GM20431 (cell line): ENCODE results near the gene PABPC1L2B.
"Not testable (repeated sequence)": the region's sequence is repeated elsewhere in the genome, so short reads cannot be mapped to it uniquely, and the experiment has no call there.

Experiments used
- in situ Hi-C: fragments of 300-500 bp; cut with MseI, MboI; formaldehyde crosslinking; loops from one replicate; pipeline ENCODE4 v1.15.0; 2020; ENCODE audit warnings: low sequenced_read_pairs; ENCODE audit not compliant: unreplicated experiment

The PABPC1L2B gene

GRCh38 chrX:73002733-73003132 is at the start of gene PABPC1L2B:
Gene PABPC1L2B (plus strand): TSS chrX:73002939. CDS start chrX:73003643, 704 bp downstream.
- in situ Hi-C loops = not testable (repeated sequence)

GRCh38 chrX:72959971-72960370 is 42.8 kb upstream of the PABPC1L2B start:
- in situ Hi-C loops = not testable (repeated sequence)

GRCh38 chrX:72971859-72972258 is 30.9 kb upstream of the PABPC1L2B start:
- in situ Hi-C loops = not testable (repeated sequence)

- in situ Hi-C loops = not testable (repeated sequence)
Observed at GRCh38 chrX:72974885-72975284, 27.9 kb upstream of the PABPC1L2B start.

- in situ Hi-C loops = not testable (repeated sequence)
Observed at GRCh38 chrX:72980894-72981469, 21.8 kb upstream of the PABPC1L2B start.

GRCh38 chrX:73004032-73004431 is 1.3 kb downstream of the PABPC1L2B start:
- in situ Hi-C loops = not testable (repeated sequence)

- in situ Hi-C loops = no loop called here
Observed at GRCh38 chrX:73021361-73022092, 18.8 kb downstream of the PABPC1L2B start.

- in situ Hi-C loops = not testable (repeated sequence)
Observed at GRCh38 chrX:73022093-73022445, 19.3 kb downstream of the PABPC1L2B start.

- in situ Hi-C loops = no loop called here
Observed at GRCh38 chrX:73028876-73029275, 26.1 kb downstream of the PABPC1L2B start.
